PC-3 (cell line): Measurements from ENCODE around the gene HIGD2A. TPM values are rescaled to one million over a fixed set of nuclear protein-coding genes. Genes with fewer than 3 reads are reported as not detected.

Experiments
- ATAC-seq: fragments of 200-7000 bp; cut with Tn5 transposase; 2 replicates; pipeline ENCODE4 v1.9.1; 2020; ENCODE audit warnings: mild to moderate bottlenecking, moderate library complexity
- BruUV-seq: library from RNA; stranded (reverse); fragments of 400-500 nt; replicated peaks from 2 replicates; lab custom pipeline; 2021; lab: Mats Ljungman, UMichigan
- CTCF ChIA-PET: fragments of 300-600 bp; sonication (Branson Sonifier 250); formaldehyde crosslinking; loops from one replicate; lab custom pipeline; 2022; ENCODE audit warnings: antibody characterized with exemption; lab: Charles Lee
- POLR2A ChIA-PET: fragments of 300-600 bp; sonication (Branson Sonifier 250); formaldehyde crosslinking; loops from one replicate; lab custom pipeline; 2022; ENCODE audit warnings: antibody characterized with exemption; ENCODE audit not compliant: unreplicated experiment; lab: Charles Lee
- DNase-seq: peaks from one replicate; pipeline ENCODE4 v3.0.0-alpha.2; 2015
- H2AFZ ChIP-seq: fragments of 300-600 bp; sonication (generic); 2 replicates; pipeline ENCODE4 v1.6.0; 2016; ENCODE audit warnings: antibody characterized with exemption, low read length
- H3F3A ChIP-seq: fragments of 300-600 bp; sonication (generic); one replicate; pipeline ENCODE4 v1.6.0; 2017; ENCODE audit warnings: antibody characterized with exemption, low read length, control low read depth, mild to moderate bottlenecking; ENCODE audit not compliant: unreplicated experiment
- H3K27ac ChIP-seq: fragments of 300-600 bp; sonication (generic); 2 replicates; pipeline ENCODE4 v1.5.1; 2016; ENCODE audit warnings: mild to moderate bottlenecking, low read length
- H3K27me3 ChIP-seq: fragments of 300-600 bp; sonication (generic); 2 replicates; pipeline ENCODE4 v1.6.1; 2016; ENCODE audit warnings: low read length, mixed read lengths
- H3K36me3 ChIP-seq: fragments of 300-600 bp; sonication (generic); 2 replicates; pipeline ENCODE4 v1.6.1; 2016; ENCODE audit warnings: low read depth, mixed run types, low read length, mixed read lengths
- H3K4me1 ChIP-seq: fragments of 300-600 bp; sonication (generic); 2 replicates; pipeline ENCODE4 v1.5.1; 2016; ENCODE audit warnings: low read length; ENCODE audit not compliant: insufficient read depth
- H3K4me2 ChIP-seq: fragments of 300-600 bp; sonication (generic); 2 replicates; pipeline ENCODE4 v1.6.0; 2016; ENCODE audit warnings: low read length
- H3K4me3 ChIP-seq: fragments of 300-600 bp; sonication (generic); 2 replicates; pipeline ENCODE4 v1.5.1; 2016; ENCODE audit warnings: mild to moderate bottlenecking, low read length, mixed read lengths
- H3K79me2 ChIP-seq: fragments of 300-600 bp; sonication (generic); 2 replicates; pipeline ENCODE4 v1.6.1; 2017; ENCODE audit warnings: low read length, mixed read lengths
- H3K9ac ChIP-seq: fragments of 300-600 bp; sonication (generic); 2 replicates; pipeline ENCODE4 v1.6.0; 2016; ENCODE audit warnings: mild to moderate bottlenecking, low read length
- H3K9me2 ChIP-seq: fragments of 300-600 bp; sonication (generic); replicated peaks from 2 replicates; pipeline ENCODE4 v1.6.1; 2016; ENCODE audit warnings: mixed run types, low read length, mixed read lengths
- H3K9me3 ChIP-seq: fragments of 300-600 bp; sonication (generic); 2 replicates; pipeline ENCODE4 v1.6.1; 2016; ENCODE audit warnings: low read length, mixed read lengths
- H4K20me1 ChIP-seq: fragments of 300-600 bp; sonication (generic); 2 replicates; pipeline ENCODE4 v1.6.1; 2016; ENCODE audit warnings: low read length, mixed read lengths
- CTCF ChIP-seq: fragments of 300-600 bp; sonication (generic); conservative IDR thresholded peaks from 2 replicates; pipeline ENCODE4 v1.5.1; 2017; ENCODE audit warnings: antibody characterized with exemption, low read depth, mild to moderate bottlenecking, low read length
- EZH2 ChIP-seq: fragments of 300-600 bp; sonication (generic); IDR thresholded peaks from one replicate; pipeline ENCODE4 v1.6.1; 2017; ENCODE audit warnings: antibody characterized with exemption, mild to moderate bottlenecking, low read length; ENCODE audit not compliant: unreplicated experiment
- EZH2phosphoT487 ChIP-seq: fragments of 300-600 bp; sonication (generic); IDR thresholded peaks from 2 replicates; pipeline ENCODE4 v1.6.1; 2018; ENCODE audit warnings: mild to moderate bottlenecking, antibody characterized with exemption, low read length, borderline replicate concordance
- intact Hi-C: fragments of 100-400 bp; cut with micrococcal nuclease; formaldehyde crosslinking; loops from 2 replicates; pipeline ENCODE4 v1.9.0; 2023
- total RNA-seq: library from RNA; depleted of rRNA; stranded (reverse); fragments of >200 nt; gene quantifications from 2 replicates; pipeline ENCODE4 v1.2.3, GENCODE V29; 2014

The HIGD2A gene
- total RNA-seq, 1 experiment from 2014 or later: 174 TPM

DNA sequence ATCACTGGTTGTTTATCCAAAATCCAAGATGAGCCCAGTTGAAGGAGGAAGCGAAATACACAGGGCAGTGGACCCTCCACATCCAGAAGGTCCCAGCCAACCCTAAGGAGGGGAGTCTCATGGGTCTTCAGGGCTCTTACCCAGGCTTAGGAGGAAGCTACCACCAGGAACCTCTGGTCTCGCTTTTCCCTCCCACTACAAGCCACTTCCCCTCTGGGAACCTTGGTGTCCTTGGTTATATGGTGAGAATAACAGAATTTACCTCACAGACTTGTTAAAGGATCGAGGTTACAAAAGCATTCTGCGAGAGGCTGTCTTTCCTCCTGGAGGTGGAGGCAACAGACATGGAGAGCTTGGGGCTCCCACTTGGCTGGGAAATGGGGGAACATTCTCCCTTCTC, 3.4 kb downstream of the HIGD2A start:
- no peak overlapping the region for H2AFZ ChIP-seq
- ChIA-PET CTCF (no interaction called here), POLR2A (no interaction called here)
- DNase-seq (no peak), ATAC-seq (no peak)
- no peak overlapping the region for H3K4me3 ChIP-seq
- no peaks in the 10 kb centered on the region for H3K9me2 ChIP-seq
- H3K27ac ChIP-seq: no peak overlapping the region
- peaks cover 36% of the 10 kb centered on the region for H3K79me2 ChIP-seq
- intact Hi-C loops: no loop called here
- peaks cover 8% of the 10 kb centered on the region; the same call in 1 of the 2 replicates for H4K20me1 ChIP-seq
- TF ChIP-seq EZH2phosphoT487: no peak
- no peak for TF ChIP-seq CTCF
- H3K27me3 ChIP-seq: no peaks in the 10 kb centered on the region
- H3K4me1 ChIP-seq: peaks cover 5% of the 10 kb centered on the region
- no TSS peak for BruUV-seq
- peaks cover 32% of the 10 kb centered on the region for H3K36me3 ChIP-seq
- no peak overlapping the region for H3K4me2 ChIP-seq
- H3K9me3 ChIP-seq: no peaks in the 10 kb centered on the region
- H3F3A ChIP-seq: no peaks in the 10 kb centered on the region
- H3K9ac ChIP-seq: no peak overlapping the region

GRCh38 chr5:176392526-176392925, 4.0 kb downstream of the HIGD2A start:
- Histone ChIP-seq H3K27ac (no peak overlapping the region), H3K79me2 (peaks cover 31% of the 10 kb centered on the region), H3K4me3 (no peak overlapping the region), H3F3A (no peaks in the 10 kb centered on the region), H3K9ac (no peak overlapping the region), H3K4me2 (no peak overlapping the region), H3K27me3 (no peaks in the 10 kb centered on the region), H3K9me3 (no peaks in the 10 kb centered on the region), H3K9me2 (no peaks in the 10 kb centered on the region), H2AFZ (no peak overlapping the region), H3K36me3 (peaks cover 29% of the 10 kb centered on the region), H4K20me1 (peaks cover 3% of the 10 kb centered on the region; the same call in 1 of the 2 replicates), H3K4me1 (no peaks in the 10 kb centered on the region)
- ATAC-seq (no peak), DNase-seq (no peak)
- no TSS peak for BruUV-seq
- ChIA-PET POLR2A (no interaction called here), CTCF (no interaction called here)
- TF ChIP-seq EZH2: no peak
- no peak for TF ChIP-seq EZH2phosphoT487
- TF ChIP-seq CTCF: no peak
- intact Hi-C loops: no loop called here

DNA sequence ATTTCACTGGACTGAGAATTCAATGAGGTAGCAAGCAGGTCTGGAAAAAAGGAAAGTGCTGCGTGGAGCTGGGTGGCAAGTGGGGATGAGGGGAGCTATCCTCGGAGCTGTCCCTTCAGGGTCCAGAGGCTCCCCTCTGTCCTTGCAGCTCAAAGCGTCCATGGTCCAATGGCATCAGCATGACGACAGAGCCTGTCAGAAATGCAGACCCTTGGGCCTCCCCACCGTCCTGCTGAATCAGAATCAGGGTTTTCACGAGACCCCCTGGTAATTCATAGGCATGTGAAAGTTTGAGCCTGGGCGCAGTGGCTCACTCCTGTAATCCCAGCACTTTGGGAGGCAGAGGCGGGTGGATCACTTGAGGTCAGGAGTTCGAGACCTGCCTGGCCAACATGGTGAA, 5.5 kb downstream of the HIGD2A start:
- H3K36me3 ChIP-seq: peaks cover 27% of the 10 kb centered on the region
- intact Hi-C loops: no loop called here
- ATAC-seq (no peak), DNase-seq (no peak)
- no peak overlapping the region for H3K27ac ChIP-seq
- no peak for TF ChIP-seq EZH2
- no peak for TF ChIP-seq EZH2phosphoT487
- no peak for TF ChIP-seq CTCF
- H3K9ac ChIP-seq: no peak overlapping the region
- no peaks in the 10 kb centered on the region for H3F3A ChIP-seq
- no peak overlapping the region for H3K4me3 ChIP-seq
- H3K9me3 ChIP-seq: no peaks in the 10 kb centered on the region
- ChIA-PET CTCF (no interaction called here), POLR2A (no interaction called here)
- no peak overlapping the region for H3K4me2 ChIP-seq
- no peaks in the 10 kb centered on the region for H3K4me1 ChIP-seq
- BruUV-seq: no TSS peak
- no peak overlapping the region for H2AFZ ChIP-seq
- no peaks in the 10 kb centered on the region for H3K27me3 ChIP-seq
- H3K9me2 ChIP-seq: no peaks in the 10 kb centered on the region
- H4K20me1 ChIP-seq: no peaks in the 10 kb centered on the region
- peaks cover 21% of the 10 kb centered on the region for H3K79me2 ChIP-seq
